ENCODE results near the gene NCBP1.
"Not testable (repeated sequence)": the region's sequence is repeated elsewhere in the genome, so short reads cannot be mapped to it uniquely, and the experiment has no call there.

The NCBP1 gene

DNA sequence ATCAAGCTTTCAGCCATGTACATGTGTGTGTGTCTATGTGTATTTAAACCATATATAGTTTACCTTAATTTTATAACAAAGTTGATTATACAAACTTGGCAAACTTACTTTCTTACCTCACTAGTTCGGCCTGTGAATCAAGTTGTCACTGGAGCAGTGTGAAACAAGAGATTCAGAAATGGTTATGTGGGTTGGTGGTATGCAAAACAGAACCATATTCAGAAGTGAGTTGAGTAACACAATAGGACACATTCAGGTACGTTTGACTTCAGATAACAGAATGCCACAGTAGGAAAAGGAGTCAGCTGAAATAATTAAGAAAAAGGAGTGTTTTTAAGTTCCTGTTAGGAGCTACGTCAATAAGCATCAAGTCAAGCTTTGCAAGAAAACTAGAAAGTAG, 42.0 kb downstream of the NCBP1 start:
- no peak for DNase-seq (ENCODE audit: low read depth)

DNA sequence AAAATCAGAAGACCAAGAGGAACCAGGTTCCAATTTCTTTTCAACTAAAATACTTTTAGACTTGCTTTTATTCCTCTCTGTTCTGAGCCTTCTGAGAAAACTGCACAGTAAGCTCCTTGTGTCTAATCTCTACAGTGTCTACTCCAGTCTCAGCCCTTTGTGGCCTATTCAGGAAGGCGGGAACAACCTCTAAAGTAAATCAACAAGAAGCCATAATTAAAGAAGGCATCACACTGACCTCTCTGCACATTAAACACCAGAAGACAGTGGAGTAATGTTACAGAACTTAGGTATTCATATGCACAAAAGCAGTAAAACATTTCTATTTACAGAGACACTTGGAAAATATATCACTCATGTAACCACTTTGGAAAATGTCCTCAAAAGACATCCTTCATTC, 48.6 kb downstream of the NCBP1 start:
- no peak for DNase-seq (ENCODE audit: low read depth)

DNA sequence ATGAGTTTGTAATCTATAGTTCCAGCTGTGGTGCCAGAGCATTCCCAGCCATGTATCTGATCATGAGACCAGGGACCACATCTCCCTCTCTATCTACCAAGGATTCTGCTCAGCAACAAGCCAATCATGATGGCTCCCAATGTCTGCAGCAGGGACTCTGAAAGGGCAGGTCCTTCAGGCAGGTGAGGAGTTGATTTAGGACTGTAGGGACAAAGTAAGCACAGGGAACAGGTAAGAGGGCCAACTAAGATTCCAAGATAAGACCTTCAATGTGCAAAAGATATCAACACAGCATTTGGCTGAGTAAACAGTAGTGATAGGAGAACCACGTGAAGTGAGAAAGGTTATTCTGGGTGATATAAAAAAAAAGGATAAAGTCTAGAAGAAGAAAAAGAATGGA, 55.0 kb downstream of the NCBP1 start:
- no peak for DNase-seq (ENCODE audit: low read depth)

DNA sequence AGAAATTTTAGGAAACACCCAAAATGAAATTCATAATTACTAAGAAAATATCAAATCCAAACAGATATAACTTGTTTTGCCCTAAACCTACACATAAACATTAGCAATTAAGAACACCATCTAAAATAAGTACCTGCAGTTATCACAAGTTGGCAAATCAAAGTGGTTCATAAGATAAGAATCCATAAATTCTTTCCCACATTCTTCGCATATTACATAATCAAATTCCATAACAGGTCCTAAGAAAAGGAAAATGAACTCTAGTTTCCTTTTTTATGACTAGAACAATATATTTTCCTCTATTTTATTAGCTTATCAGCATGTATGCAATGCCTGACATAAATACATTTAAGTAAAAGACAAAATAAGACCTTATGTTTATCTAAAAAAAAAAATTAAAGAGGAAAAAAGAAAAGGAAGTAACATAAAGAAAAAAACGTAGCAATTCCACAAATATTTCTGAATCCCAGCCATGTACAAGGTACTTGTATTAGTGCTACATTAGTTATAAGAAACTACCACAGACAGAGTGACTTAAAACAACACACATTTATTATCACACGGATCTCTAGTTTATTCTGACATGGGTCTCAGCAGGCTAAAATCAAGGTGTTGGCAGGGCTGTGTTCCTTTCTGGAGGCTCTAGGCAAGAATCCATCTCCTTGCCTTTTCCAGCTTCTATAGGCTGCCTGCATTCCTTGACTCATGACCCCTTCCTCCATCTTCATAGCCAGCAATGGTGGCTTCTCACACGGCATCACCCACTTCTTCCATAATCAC, 56.0 kb downstream of the NCBP1 start:
- DNase-seq (ENCODE audit: low read depth): no peak

DNA sequence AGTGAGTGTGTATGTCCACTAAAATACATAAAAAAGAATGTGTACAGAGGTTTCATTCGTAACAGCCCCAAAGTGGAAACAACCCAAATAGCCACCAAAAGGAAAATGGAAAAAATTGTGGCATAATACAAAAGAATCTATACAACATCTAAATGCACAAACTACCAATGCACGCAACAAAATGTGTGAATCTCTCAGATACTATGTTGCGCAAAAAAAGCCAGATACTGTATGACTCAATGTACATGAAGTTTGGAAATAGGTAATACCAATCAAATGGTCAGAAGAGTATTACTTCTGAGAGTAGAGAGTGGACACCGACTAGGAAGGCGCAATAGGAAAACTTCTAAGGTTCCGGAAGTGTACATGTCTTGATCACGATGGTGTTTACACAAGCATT, 61.1 kb downstream of the NCBP1 start:
- no peak for DNase-seq (ENCODE audit: low read depth)

DNA sequence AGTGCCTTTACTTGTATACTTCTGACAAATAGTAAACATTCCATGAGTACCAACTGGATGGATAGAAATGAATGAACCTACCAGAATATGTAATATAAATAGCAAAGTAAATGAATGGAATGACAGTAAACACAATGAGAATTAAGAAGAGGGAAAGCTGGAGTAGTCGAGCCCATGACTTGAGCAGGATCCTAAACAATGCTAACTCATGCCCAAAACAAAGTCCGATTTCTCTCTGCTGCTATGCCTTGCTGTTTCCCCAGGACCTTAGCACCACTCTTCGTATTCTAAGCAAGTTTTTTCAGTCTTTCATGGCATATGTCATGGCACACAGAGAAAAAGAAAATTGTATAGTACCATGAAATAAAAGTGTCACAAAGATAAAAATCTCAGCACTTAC, 61.8 kb downstream of the NCBP1 start:
- DNase-seq (ENCODE audit: low read depth): no peak

DNA sequence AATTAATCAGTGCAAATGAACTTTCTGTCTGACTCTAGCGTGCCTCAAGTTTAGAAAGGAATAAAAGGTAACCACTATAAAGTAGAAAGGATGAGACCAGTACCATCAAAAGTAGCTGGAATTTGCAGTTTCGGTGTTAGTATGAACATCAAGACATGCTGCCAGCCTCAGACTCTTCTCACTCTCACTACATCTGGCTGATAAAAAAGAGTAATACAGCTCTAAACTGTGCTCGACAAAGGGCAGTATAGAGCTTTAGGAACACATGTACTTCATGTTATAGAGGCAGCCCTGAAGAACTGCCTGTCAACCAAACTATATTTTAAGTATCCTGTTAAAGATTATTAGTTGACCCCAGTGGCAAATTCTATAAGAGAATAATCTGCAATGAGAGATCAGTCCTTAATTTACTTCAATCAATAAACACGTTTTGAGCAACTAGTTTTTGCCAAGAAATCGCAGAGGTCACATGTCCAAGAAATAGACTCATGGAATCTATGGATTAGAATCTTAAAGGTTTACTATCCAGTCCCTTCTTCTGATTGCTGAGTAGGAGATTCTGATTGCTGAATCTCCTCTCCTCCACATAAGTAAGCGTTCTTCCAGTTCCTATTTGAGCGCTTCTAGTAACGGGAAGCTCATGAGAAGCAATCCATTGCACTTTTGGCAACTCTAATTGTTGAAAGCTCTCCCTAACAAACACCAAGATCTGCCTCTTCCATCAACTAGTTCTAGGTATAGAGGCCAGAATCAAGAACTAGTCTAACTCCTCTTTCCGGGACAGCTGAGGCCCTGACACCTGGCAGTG, 62.6 kb downstream of the NCBP1 start:
- no peak for DNase-seq (ENCODE audit: low read depth)

DNA sequence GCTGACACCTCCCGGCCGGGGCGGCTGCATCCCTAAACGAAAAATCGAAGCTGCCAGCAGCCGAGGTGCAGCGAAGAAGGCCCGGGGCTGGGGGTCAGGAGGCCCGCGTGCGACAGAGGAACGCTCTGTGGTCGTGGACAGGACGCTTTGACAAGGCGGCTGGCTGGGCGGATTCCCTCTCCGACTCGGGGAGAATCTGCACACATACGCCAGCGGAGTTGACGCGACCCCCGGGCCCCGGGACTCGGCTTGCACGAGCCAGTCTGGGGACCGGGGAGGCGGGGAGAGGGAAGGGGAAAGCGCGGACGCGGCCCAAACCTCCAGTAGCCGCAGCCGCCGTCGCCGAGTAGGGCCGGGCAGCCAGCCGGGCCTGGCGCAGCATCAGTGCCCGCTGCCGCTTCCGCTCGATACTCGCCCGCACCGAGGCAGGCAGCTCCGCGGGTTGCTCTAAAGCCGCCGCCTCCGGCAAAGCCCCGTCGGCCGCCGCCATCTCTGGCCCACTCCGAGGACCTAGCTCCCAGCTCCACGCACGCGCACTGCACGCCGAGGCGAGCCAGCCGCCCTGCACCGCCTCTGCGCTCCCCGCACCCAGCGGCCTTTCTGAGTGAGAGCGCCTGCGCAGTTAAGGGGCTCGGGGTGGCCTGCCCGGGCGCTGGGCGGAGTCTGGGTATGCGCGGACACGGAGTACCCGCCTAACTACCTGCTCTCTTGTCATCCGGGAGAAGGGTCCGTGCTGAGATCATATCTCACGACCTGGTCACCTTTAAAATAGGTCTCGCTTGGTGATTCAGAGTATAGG, 63.4 kb downstream of the NCBP1 start, which contains the start of gene XPA:
Gene XPA, minus strand, starts transcription at position 538 of the 799 bp plus-strand sequence. Its CDS starts 48 bp downstream, at position 490.
- DNase-seq (ENCODE audit: low read depth): peak; percentile 96

DNA sequence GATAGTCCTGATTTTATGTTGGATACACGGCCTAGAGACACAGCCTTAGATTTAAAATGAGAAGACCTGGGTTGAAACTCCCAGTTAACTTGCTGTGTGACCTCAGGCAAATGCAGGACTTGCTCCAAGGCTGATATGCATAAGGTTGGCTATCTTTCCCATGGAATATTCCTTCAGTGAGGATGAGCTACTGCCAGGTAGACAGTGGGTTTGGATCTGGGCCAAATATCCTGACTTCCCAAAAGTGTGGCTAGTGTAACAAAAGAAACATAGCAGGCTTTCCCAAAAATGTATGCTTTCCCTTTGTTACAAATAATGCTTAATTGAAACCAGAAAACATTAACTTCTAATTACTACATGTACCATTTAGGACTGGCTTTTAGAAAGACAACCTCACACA, 64.2 kb downstream of the NCBP1 start:
- no peak for DNase-seq (ENCODE audit: low read depth)

DNA sequence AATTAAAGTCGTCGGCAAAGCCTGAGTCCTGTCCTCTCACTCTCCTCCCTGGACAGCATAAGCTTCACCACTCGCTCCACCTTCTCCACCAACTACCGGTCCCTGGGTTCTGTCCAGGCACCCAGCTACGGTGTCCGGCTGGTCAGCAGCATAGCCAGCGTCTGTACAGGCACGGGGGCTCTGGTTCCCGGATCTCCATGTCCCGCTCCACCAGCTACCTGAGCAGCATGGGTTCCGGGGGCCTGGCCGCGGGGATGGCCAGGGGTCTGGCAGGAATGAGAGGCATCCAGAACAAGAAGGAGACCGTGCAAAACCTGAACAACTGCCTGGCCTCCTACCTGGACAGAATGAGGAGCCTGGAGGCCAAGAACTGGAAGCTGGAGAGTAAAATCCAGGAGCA, 65.2 kb downstream of the NCBP1 start:
- no peak for DNase-seq (ENCODE audit: low read depth)

DNA sequence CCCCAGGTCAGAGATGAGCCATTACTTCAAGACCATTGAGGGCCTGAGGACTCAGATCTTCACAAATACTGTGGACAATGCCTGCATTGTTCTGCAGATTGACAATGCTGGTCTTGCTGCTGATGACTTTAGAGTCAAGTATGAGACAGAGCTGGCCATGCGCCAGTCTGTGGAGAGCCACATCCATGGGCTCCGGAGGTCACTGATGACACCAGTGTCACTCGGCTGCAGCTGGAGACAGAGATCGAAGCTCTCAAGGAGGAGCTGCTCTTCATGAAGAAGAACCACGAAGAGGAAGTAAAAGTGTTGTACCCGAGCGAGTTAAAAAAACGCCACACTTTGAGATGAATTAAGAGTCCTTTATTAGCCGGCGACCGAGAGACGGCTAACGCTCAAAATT, 65.7 kb downstream of the NCBP1 start:
- DNase-seq (ENCODE audit: low read depth): not testable (repeated sequence)

DNA sequence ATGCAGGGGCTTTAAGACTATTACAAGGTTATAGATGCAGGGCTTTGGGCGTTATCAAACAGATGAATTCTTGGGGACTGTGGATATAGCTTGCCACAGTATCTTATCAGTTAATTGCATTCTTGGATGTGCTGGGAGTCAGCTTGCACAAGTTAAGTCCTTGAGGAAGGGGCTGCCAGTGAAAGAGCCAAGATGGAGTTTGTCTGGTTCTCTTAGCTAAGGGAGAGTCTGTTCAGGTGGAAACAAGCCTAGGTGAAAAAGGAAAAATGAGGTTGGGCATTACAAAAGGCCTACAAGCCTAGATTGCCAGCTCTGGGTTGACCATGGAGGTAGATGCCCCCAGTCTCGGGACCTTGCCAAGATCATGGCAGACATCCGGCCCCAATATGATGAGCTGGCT, 66.2 kb downstream of the NCBP1 start:
- DNase-seq (ENCODE audit: low read depth): not testable (repeated sequence)

DNA sequence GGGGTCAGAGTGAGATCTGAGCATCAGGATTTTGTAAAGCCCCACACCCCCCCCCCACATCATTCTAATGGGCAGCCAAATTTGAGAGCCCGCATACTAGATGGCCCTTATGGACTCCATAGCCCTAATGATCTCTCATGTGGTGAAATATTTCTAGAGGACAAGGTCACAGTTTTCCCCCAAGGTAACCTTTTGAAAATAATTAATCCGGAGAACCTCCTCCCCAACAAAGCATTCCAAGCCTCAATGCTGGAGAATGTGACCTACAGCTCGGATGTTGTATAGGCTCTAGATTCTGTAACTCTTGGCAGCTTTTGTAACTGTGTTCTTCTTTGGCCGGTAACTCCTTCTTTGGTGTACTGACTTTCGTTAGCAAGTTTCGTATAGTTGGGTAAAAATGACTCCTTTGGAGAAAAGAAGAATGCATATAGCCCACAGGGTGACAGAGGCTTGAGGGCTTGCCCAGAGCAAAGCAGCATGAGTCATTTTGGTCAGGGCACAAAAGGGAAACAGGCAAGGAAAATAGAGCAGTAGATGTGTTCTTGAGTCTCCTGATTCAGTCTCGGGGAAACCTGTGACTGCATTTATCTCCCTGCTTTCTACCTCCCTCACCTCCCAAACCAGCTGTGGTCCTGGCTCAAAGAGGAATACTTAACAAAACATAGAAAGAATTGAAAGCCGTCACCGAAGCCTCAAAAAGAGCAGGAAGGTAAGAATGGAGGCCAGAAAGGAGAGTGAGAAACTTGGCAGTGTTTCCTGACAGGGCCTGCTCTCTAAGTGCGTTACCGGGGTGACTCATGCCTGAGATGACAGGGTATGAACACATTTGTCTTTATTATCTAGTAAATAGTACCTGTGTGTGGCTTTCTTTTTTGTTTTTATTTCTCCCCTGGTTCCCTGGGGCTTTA, 70.1 kb downstream of the NCBP1 start:
- DNase-seq (ENCODE audit: low read depth): no peak

DNA sequence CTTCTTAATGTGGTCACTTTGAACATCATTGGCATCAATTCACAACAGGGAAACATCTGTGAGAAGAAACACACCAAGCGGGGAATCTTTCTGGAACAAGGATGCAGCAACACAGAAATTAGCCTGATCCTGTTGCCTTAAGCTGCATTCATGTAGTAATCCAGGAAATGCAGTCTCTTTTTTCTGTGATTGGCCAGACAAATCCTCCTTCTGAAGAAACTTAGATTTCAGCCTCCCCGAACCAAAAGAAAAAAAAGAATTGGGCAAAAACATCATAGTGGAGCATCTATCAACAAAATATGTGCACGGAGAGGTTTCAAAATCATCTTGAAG, 70.7 kb downstream of the NCBP1 start:
- no peak for DNase-seq (ENCODE audit: low read depth)

DNA sequence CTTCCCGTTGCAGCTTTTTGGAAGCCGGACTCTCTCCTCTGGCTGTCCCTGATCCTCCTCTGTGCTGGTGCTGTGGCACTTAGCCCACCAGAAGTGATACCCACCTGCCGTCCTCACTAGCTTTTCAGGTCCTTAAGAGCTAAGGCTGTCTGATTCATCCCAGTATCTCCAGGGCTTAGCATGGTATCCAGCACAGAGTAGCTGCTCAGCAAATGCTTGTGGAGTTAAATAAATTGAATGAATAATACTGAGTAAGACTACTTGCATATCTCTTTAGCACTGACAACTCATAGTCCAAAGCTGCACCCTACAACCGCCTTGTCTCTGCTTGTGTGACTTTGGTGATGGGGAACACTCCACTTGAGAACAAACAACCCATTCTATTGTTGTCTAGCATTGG, 71.2 kb downstream of the NCBP1 start:
- DNase-seq (ENCODE audit: low read depth): no peak

DNA sequence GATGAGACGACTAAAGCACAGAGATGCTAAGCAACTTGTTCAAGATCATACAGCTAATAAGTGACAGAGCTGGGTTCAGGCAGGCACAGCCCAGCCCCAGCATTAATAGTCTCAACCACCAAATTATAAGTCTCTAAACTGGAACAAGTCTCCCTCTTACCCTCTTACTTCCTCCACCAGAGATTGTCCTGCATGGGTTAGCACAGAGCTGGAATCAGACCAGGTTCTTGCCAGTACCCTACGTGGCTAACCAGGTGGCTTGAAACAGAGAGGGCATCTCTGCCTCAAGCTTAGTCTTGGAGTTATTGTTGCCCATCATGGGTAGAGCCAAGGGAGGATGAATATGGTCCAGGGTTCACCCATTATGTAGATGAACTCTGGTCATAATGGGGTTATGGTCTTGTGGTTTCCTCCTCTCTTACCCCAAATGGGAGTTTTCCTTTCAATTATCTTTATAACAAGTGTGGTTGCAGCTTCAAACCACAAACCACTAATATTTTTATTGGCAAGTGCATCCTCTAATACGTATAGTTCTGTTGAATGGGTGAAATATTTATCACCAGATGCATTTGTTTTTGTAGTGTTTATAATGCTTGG, 71.8 kb downstream of the NCBP1 start:
- no peak for DNase-seq (ENCODE audit: low read depth)

DNA sequence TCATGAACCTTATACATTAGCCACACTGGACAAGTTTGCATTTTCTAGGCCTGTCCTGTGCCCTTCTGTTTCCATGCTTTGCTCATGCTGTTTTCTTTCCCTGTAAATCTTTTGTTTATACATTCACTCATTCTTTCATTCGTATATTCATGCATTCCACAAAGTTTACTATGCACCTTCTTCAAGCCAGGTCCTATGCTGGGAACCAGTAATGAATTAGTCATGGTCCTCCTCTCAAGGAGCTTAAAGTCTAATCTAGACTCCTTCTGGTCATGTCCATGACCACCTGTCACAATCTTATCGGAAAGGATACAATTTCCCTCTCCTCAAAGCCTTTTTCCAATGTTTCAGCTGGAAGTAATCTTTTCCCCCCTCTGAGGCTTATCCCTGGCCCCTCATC, 72.6 kb downstream of the NCBP1 start:
- DNase-seq (ENCODE audit: low read depth): no peak

DNA sequence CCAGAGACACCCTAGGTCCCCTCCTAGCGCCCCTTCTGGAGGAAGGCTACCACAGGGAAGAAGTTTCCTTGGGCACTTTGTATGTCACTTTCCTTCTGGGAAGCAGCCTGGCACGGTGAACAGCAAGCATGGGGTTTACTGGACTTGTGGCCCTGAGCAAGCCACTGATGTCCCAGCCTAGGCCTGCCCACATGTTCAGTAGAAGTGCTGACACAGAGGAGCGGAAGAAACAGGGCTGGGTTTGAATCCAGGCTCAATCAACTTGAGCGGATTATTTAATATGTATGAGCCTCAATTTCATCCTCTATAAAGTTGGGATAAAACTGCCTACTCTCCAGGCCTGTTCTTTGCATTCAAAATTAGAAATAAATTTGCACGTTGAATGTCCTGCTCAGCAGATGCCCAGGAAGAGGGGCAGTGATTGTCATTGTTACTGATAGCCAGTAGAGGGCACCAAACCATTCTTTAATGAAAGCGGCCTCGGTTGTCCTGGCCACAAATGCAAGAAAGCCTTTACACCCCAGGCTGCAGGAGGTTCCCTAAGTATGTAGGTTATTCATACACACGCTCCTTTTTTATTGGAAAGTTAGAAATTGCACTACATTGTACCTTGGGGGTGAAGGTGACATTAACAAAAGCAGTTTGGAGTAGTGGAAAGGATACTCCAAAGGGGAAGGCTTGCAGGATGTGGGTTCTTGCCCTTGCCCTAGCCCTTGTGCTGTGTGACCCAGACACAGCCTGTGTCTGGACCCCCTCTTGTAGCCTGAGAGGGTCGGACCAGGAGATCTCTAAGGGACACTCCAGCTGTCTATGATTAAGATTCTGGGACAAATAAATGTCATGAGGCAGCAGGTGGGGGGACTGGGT, 77.0 kb downstream of the NCBP1 start:
- no peak for DNase-seq (ENCODE audit: low read depth)

DNA sequence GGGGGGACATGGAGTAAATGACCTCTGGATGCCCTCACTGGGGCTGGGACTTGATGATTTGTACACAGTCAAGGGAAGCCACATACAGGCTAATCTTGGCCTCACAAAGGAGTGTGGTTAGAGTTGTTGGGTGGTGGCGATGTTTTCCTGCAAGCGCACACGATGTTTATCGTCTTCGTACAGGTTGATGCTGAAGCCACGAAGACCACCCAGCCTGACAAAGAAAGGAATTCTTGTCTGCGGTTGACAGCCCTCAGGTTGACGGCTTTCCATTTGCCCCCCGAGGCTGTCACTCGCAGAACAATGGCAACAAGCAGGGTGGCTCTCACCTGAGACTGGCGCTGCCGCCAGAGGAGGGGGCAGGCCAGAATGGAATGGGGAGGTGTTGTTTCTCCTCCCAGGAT, 77.6 kb downstream of the NCBP1 start:
- no peak for DNase-seq (ENCODE audit: low read depth)

DNA sequence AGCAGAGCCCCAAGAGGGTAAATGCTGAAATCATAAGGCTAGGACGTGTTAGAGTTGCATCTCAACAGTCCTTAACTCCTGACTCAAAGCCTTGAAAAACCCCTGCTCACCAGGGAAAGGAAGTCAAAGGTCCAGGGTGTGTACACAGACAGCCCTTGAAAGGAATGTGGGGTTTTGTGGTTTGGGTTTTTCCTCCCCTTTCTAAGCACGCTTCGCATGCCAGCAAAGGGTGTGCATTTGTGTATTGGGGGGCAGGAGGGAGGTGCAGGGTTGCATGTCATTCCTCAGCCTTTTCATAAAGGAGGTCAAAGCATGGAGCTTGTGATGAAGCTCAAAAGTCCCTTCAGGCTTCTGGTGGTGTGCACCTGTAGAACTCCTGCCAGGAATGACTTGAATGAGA, 80.8 kb downstream of the NCBP1 start:
- DNase-seq (ENCODE audit: low read depth): no peak
